Upper lobe of left lung (tissue), 4 donors: Measurements from ENCODE around the gene DGKG.

Experiments
- EP300 ChIP-seq, 4 donors: sonication (generic); formaldehyde crosslinking; IDR thresholded peaks; one replicate each; pipeline ENCODE4 v1.5.1; 2017; ENCODE audit warnings: antibody characterized with exemption in 4 of 4, control low read depth in 2 of 4
- POLR2A ChIP-seq, 4 donors: fragments of 450-650 bp; IDR thresholded peaks; one replicate each; pipeline ENCODE4 v1.5.1; 2016 to 2017; ENCODE audit warnings: antibody characterized with exemption in 4 of 4, mild to moderate bottlenecking in 2 of 4
- POLR2AphosphoS5 ChIP-seq, 2 donors: sonication (generic); formaldehyde crosslinking; IDR thresholded peaks; one replicate each; pipeline ENCODE4 v1.5.1; 2017; ENCODE audit warnings: antibody characterized with exemption in 2 of 2
- TF ChIP-seq, protein P1 (sequence below), 6 experiments: fragments of 450-650 bp in 4 of 6; fragments of 200-600 bp in 2 of 6; sonication (generic) in 2 of 6; IDR thresholded peaks; one replicate each; pipeline ENCODE4 v1.5.1; 2016 to 2019; ENCODE audit warnings: antibody characterized with exemption in 6 of 6

DNA sequence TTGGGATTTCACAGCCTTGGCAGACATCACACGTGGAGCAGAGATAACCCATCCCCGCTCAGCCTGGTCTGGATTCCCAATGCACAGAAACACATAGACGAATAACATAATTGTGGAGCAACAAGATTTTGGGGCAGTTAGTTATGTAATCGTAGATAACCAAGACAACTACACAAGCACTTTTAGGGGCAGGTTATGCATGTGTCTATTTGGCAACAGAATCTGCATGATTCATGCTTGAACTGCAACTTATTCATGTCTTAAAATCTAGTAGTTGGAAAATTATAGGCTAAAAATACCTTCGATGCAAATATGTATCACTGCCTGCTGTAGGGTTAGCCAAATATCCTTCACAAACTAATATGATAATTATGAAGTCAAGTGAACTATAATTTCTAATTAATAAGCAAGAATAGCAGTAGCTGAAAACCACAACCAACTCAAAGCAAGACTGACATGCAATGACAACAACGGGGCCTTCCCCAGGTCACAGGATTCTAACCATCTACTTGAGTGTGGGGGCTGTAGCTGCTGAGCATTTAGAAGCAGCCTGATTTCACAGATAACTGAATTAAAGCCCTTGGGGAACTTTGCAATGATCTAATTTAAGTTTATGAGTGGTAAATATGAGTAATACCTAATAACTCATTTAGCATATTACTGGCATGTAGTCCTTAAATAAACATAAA is 31.1 kb downstream of the DGKG start:
- TF ChIP-seq, protein P1, sequence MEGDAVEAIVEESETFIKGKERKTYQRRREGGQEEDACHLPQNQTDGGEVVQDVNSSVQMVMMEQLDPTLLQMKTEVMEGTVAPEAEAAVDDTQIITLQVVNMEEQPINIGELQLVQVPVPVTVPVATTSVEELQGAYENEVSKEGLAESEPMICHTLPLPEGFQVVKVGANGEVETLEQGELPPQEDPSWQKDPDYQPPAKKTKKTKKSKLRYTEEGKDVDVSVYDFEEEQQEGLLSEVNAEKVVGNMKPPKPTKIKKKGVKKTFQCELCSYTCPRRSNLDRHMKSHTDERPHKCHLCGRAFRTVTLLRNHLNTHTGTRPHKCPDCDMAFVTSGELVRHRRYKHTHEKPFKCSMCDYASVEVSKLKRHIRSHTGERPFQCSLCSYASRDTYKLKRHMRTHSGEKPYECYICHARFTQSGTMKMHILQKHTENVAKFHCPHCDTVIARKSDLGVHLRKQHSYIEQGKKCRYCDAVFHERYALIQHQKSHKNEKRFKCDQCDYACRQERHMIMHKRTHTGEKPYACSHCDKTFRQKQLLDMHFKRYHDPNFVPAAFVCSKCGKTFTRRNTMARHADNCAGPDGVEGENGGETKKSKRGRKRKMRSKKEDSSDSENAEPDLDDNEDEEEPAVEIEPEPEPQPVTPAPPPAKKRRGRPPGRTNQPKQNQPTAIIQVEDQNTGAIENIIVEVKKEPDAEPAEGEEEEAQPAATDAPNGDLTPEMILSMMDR (IDR thresholded peaks at IDR 0.05) = no peak
- no peak for TF ChIP-seq EP300 (IDR thresholded peaks at IDR 0.05)
- TF ChIP-seq POLR2AphosphoS5 (IDR thresholded peaks at IDR 0.05) = no peak
- TF ChIP-seq POLR2A (IDR thresholded peaks at IDR 0.05) = no peak
